Sigmoid colon (tissue), 4 donors: Measurements from ENCODE around the gene GATA1.

ENCODE experiments used
- CTCF ChIP-seq, 4 experiments: fragments of 450-650 bp in 3 of 4; fragments of 200-600 bp in 1 of 4; IDR thresholded peaks; one replicate each; pipeline ENCODE4 v1.5.1; 2016 to 2019; ENCODE audit warnings: antibody characterized with exemption in 4 of 4, mild to moderate bottlenecking in 3 of 4, moderate library complexity in 2 of 4
- EP300 ChIP-seq, 4 donors: sonication (generic); formaldehyde crosslinking; IDR thresholded peaks; one replicate each; pipeline ENCODE4 v1.6.1; 2017; ENCODE audit warnings: antibody characterized with exemption in 4 of 4
- POLR2AphosphoS5 ChIP-seq, 4 donors: sonication (generic); formaldehyde crosslinking; IDR thresholded peaks; one replicate each; pipeline ENCODE4 v1.6.1; 2017; ENCODE audit warnings: antibody characterized with exemption in 4 of 4

GRCh38 chrX:48772602-48773001 is 13.8 kb upstream of the GATA1 start:
- TF ChIP-seq CTCF (IDR thresholded peaks at IDR 0.05) (no peak), POLR2AphosphoS5 (IDR thresholded peaks at IDR 0.05) (no peak), EP300 (IDR thresholded peaks at IDR 0.05) (no peak)
